ENCODE results near the gene ITGA2B. TPM values are rescaled to one million over a fixed set of nuclear protein-coding genes. Genes with fewer than 3 reads are reported as not detected.

ITGA2B gene
- total and polyA plus RNA-seq, 8 donors: under 0.01 to 2.4 (median 0.46) TPM; not detected in 3

GRCh38 chr17:44359458-44360143, 29.8 kb downstream of the ITGA2B start:
- H3K4me1 ChIP-seq: peaks cover 18 to 41% (median 31%) of the 10 kb centered on the region in 4 donors
- no peak overlapping the region for H3K4me3 ChIP-seq
- 69 to 78% (median 73%) methylated on average over 10 to 14 of the region's 14 CpGs for WGBS, 5 donors
- H3K27ac ChIP-seq: no peak overlapping the region
- peaks cover 0 to 52% (median 15%) of the 10 kb centered on the region in 3 donors for H3K27me3 ChIP-seq
- TF ChIP-seq POLR2AphosphoS5 (IDR thresholded peaks at IDR 0.05): no peak
- TF ChIP-seq CTCF (IDR thresholded peaks at IDR 0.05): no peak
- TF ChIP-seq POLR2A (IDR thresholded peaks at IDR 0.05): no peak
- TF ChIP-seq EP300 (IDR thresholded peaks at IDR 0.05): no peak
- intact Hi-C loops (cut with DNase I; ENCODE audit: low total_unique reads): no loop called here
- no peaks in the 10 kb centered on the region for H3K9me3 ChIP-seq
- no peak for DNase-seq
- no peaks in the 10 kb centered on the region for H3K36me3 ChIP-seq

GRCh38 chr17:44359006-44359405, 30.4 kb downstream of the ITGA2B start:
- WGBS, 5 donors: 72 to 79% (median 75%) methylated on average over 6 of the region's 6 CpGs
- Histone ChIP-seq H3K36me3 (no peaks in the 10 kb centered on the region), H3K4me3 (no peak overlapping the region), H3K27ac (no peak overlapping the region), H3K27me3 (peaks cover 0 to 52% (median 15%) of the 10 kb centered on the region in 3 donors), H3K9me3 (no peaks in the 10 kb centered on the region), H3K4me1 (peaks cover 17 to 38% (median 30%) of the 10 kb centered on the region in 4 donors)
- intact Hi-C loops (cut with DNase I; ENCODE audit: low total_unique reads): no loop called here
- TF ChIP-seq POLR2AphosphoS5 (IDR thresholded peaks at IDR 0.05) (no peak), EP300 (IDR thresholded peaks at IDR 0.05) (no peak), POLR2A (IDR thresholded peaks at IDR 0.05) (no peak), CTCF (IDR thresholded peaks at IDR 0.05) (no peak)
- DNase-seq: no peak

GRCh38 chr17:44358066-44358465, 31.4 kb downstream of the ITGA2B start:
- H3K27ac ChIP-seq: no peak overlapping the region
- 78 to 90% (median 86%) methylated on average over 9 of the region's 9 CpGs for WGBS, 5 donors
- H3K36me3 ChIP-seq: peaks cover 1 to 3% (median 2%) of the 10 kb centered on the region in 4 donors
- DNase-seq: no peak
- H3K9me3 ChIP-seq: no peaks in the 10 kb centered on the region
- TF ChIP-seq POLR2AphosphoS5 (IDR thresholded peaks at IDR 0.05) (no peak), POLR2A (IDR thresholded peaks at IDR 0.05) (no peak), EP300 (IDR thresholded peaks at IDR 0.05) (no peak), CTCF (IDR thresholded peaks at IDR 0.05) (no peak)
- H3K4me1 ChIP-seq: peaks cover 12 to 35% (median 25%) of the 10 kb centered on the region in 4 donors
- no peak overlapping the region for H3K4me3 ChIP-seq
- intact Hi-C loops (cut with DNase I; ENCODE audit: low total_unique reads): no loop called here
- H3K27me3 ChIP-seq: peaks cover 0 to 44% (median 10%) of the 10 kb centered on the region in 3 donors

- Histone ChIP-seq H3K4me3 (no peak overlapping the region), H3K36me3 (peaks cover 20 to 21% (median 20%) of the 10 kb centered on the region in 4 donors), H3K27me3 (peaks cover 0 to 25% (median 0%) of the 10 kb centered on the region in 3 donors), H3K27ac (no peak overlapping the region), H3K4me1 (peaks cover 5 to 20% (median 10%) of the 10 kb centered on the region in 4 donors), H3K9me3 (no peaks in the 10 kb centered on the region)
- peak in 1 of 2 donors; percentile 43 for DNase-seq
- 54 to 69% (median 54%) methylated on average over 8 to 11 of the region's 11 CpGs for WGBS, 5 donors
- TF ChIP-seq POLR2AphosphoS5 (IDR thresholded peaks at IDR 0.05): no peak
- TF ChIP-seq EP300 (IDR thresholded peaks at IDR 0.05): no peak
- TF ChIP-seq POLR2A (IDR thresholded peaks at IDR 0.05): no peak
- TF ChIP-seq CTCF (IDR thresholded peaks at IDR 0.05): no peak
- intact Hi-C loops (cut with DNase I; ENCODE audit: low total_unique reads): no loop called here
These were observed 33.2 kb downstream of the ITGA2B start for GRCh38 chr17:44356241-44356640.

Data from stomach (tissue), 9 donors.